K562 (cell line): ENCODE results near the gene ST14. TPM values are rescaled to one million over a fixed set of nuclear protein-coding genes. Genes with fewer than 3 reads are reported as not detected.

Source experiments
- ATAC-seq: fragments of 200-7000 bp; cut with Tn5 transposase; 3 replicates; pipeline ENCODE4 v1.9.1; 2020; ENCODE audit warnings: moderate library complexity
- BruUV-seq: library from RNA; stranded (reverse); fragments of 400-500 nt; replicated peaks from 2 replicates; lab custom pipeline; 2021; lab: Mats Ljungman, UMichigan
- CTCF ChIA-PET: fragments of 300-600 bp; formaldehyde crosslinking; extraction: SDS; loops from one replicate; lab custom pipeline; 2021; ENCODE audit warnings: low intra/inter-chr PET ratio; lab: Yijun Ruan, JAX
- POLR2A ChIA-PET: fragments of 300-600, 350-650 bp; sonication (Branson Sonifier 250); formaldehyde crosslinking; extraction: SDS; loops from one replicate; lab custom pipeline; 2021; ENCODE audit warnings: antibody characterized with exemption, inconsistent platforms; lab: Yijun Ruan, JAX
- DNase-seq, 4 experiments: peaks; one replicate each; pipeline versions ENCODE4 v3.0.0 to v3.0.0-alpha.2; 2011 to 2018; ENCODE audit warnings: low spot score in 3 of 4, mixed read lengths in 3 of 4; ENCODE audit errors: extremely low read depth in 1 of 4
- FAIRE-seq: peaks from 2 replicates; lab custom pipeline; 2011; peaks lifted over from hg19 to GRCh38; lab: Jason Lieb, UNC
- H2AFZ ChIP-seq: 2 replicates; pipeline ENCODE4 v1.6.0; 2011; ENCODE audit warnings: low read depth, low read length, control low read depth, inconsistent platforms
- H3K27ac ChIP-seq: fragments of 200-600 bp; 3 replicates; pipeline ENCODE4 v1.8.0; 2011; ENCODE audit warnings: low read depth, mild to moderate bottlenecking, control low read depth, inconsistent platforms, low read length, moderate library complexity, mixed read lengths; ENCODE audit errors: extremely low read depth
- H3K27me3 ChIP-seq, 2 experiments: fragments of 300-600 bp in 1 of 2; 2 replicates in 1 of 2; 3 replicates in 1 of 2; pipeline versions ENCODE4 v1.6.0 to v1.8.0; 2011; ENCODE audit warnings: inconsistent platforms in 2 of 2, low read length in 2 of 2, mild to moderate bottlenecking in 1 of 2, mixed read lengths in 1 of 2, moderate library complexity in 1 of 2; ENCODE audit not compliant: control insufficient read depth in 2 of 2, insufficient read depth in 2 of 2
- H3K36me3 ChIP-seq: fragments of 300-600 bp; 3 replicates; pipeline ENCODE4 v1.8.0; 2011; ENCODE audit warnings: mild to moderate bottlenecking, low read length, inconsistent platforms; ENCODE audit not compliant: control insufficient read depth, insufficient read depth
- H3K4me1 ChIP-seq, 2 experiments: fragments of 200-600 bp in 1 of 2; replicated peaks in 1 of 2; 2 replicates in 1 of 2; 3 replicates in 1 of 2; pipeline versions ENCODE4 v1.5.1 to v1.8.0; 2011; ENCODE audit warnings: inconsistent platforms in 2 of 2, low read length in 2 of 2, mild to moderate bottlenecking in 1 of 2, mixed read lengths in 1 of 2, moderate library complexity in 1 of 2; ENCODE audit not compliant: control insufficient read depth in 2 of 2, insufficient read depth in 2 of 2
- H3K4me2 ChIP-seq: 2 replicates; pipeline ENCODE4 v1.6.1; 2011; ENCODE audit warnings: low read length, control low read depth, inconsistent platforms, mixed read lengths; ENCODE audit not compliant: insufficient read depth
- H3K4me3 ChIP-seq: fragments of 200-600 bp; sonication (generic), shearing (Covaris generic); 2 replicates; pipeline ENCODE4 v1.5.1; 2016; ENCODE audit warnings: control low read depth, inconsistent platforms
- H3K79me2 ChIP-seq: fragments of 200-600 bp; 3 replicates; pipeline ENCODE4 v1.8.0; 2011; ENCODE audit warnings: low read length, inconsistent platforms; ENCODE audit not compliant: control insufficient read depth, insufficient read depth
- H3K9ac ChIP-seq, 2 experiments: 2 replicates each; pipeline versions ENCODE4 v1.6.0 to v1.6.1; 2011; ENCODE audit warnings: low read depth in 2 of 2, low read length in 2 of 2, control low read depth in 1 of 2, inconsistent platforms in 1 of 2, mild to moderate bottlenecking in 1 of 2, mixed read lengths in 1 of 2; ENCODE audit not compliant: insufficient read depth in 1 of 2
- H3K9me1 ChIP-seq: one replicate; pipeline ENCODE4 v1.6.0; 2011; ENCODE audit warnings: inconsistent platforms, mild to moderate bottlenecking, low read length, moderate library complexity; ENCODE audit not compliant: control insufficient read depth, insufficient read depth
- H3K9me3 ChIP-seq: replicated peaks from 2 replicates; pipeline ENCODE4 v1.5.1; 2011; ENCODE audit warnings: low read depth, low read length, inconsistent platforms; ENCODE audit not compliant: control insufficient read depth, insufficient read depth
- H4K20me1 ChIP-seq: replicated peaks from 2 replicates; pipeline ENCODE4 v1.6.1; 2011; ENCODE audit warnings: low read length, inconsistent platforms, mixed read lengths; ENCODE audit not compliant: control insufficient read depth, insufficient read depth
- BCL6 ChIP-seq: fragments of 250-450 bp; sonication (Bioruptor Pico); IDR thresholded peaks from 2 replicates; pipeline ENCODE4 v1.4.0; 2020
- CBFA2T2 ChIP-seq: fragments of 450-650 bp; conservative IDR thresholded peaks from 2 replicates; pipeline ENCODE4 v1.6.1; 2017; ENCODE audit warnings: mild to moderate bottlenecking
- DACH1 ChIP-seq: fragments of 450-650 bp; IDR thresholded peaks from 2 replicates; pipeline ENCODE4 v1.6.1; 2018; ENCODE audit not compliant: partially characterized antibody
- ETV1 ChIP-seq: fragments of 450-650 bp; conservative IDR thresholded peaks from 2 replicates; pipeline ENCODE4 v1.6.1; 2016; ENCODE audit warnings: missing genetic modification characterization, control low read depth, low read depth, missing compliant biosample characterization
- JUND ChIP-seq, 2 experiments: IDR thresholded peaks; 2 replicates in 1 of 2; 3 replicates in 1 of 2; pipeline ENCODE4 v1.6.1; 2011; ENCODE audit warnings: borderline replicate concordance in 2 of 2, low read depth in 2 of 2, low read length in 2 of 2, improper control_type of control experiment in 1 of 2, missing biosample characterization in 1 of 2, missing genetic modification characterization in 1 of 2, missing genetic modification reagents in 1 of 2
- KAT2B ChIP-seq: IDR thresholded peaks from one replicate; pipeline ENCODE4 v1.6.1; 2012; ENCODE audit warnings: low read depth, mild to moderate bottlenecking, control low read depth, inconsistent platforms, low read length, moderate library complexity
- MXI1 ChIP-seq: IDR thresholded peaks from 2 replicates; pipeline ENCODE4 v1.6.1; 2011; ENCODE audit warnings: low read depth, mild to moderate bottlenecking, improper control_type of control experiment, low read length
- NCOA4 ChIP-seq: fragments of 450-650 bp; IDR thresholded peaks from 2 replicates; pipeline ENCODE4 v1.6.1; 2018; ENCODE audit warnings: mild to moderate bottlenecking; ENCODE audit not compliant: partially characterized antibody
- PHB2 ChIP-seq: fragments of 450-650 bp; IDR thresholded peaks from 2 replicates; pipeline ENCODE4 v1.6.1; 2017; ENCODE audit warnings: low read depth
- PHF21A ChIP-seq: fragments of 450-650 bp; IDR thresholded peaks from 2 replicates; pipeline ENCODE4 v1.6.1; 2017; ENCODE audit warnings: low read depth, borderline replicate concordance
- RBFOX2 ChIP-seq: fragments of 200-400 bp; formaldehyde crosslinking; IDR thresholded peaks from 2 replicates; pipeline ENCODE4 v1.6.1; 2017; ENCODE audit warnings: low read depth, mild to moderate bottlenecking, low read length, moderate library complexity
- SMAD2 ChIP-seq: fragments of 150-350 bp; IDR thresholded peaks from 2 replicates; pipeline ENCODE4 v1.6.1; 2014; ENCODE audit warnings: low read depth, mild to moderate bottlenecking, low read length
- ZKSCAN1 ChIP-seq: fragments of 150-350 bp; IDR thresholded peaks from 2 replicates; pipeline ENCODE4 v1.6.1; 2016; ENCODE audit warnings: low read depth, low read length
- ZNF253 ChIP-seq: fragments of 250-450 bp; sonication (Bioruptor Pico); conservative IDR thresholded peaks from 2 replicates; pipeline ENCODE4 v1.6.1; 2021; ENCODE audit warnings: mild to moderate bottlenecking
- ZNF668 ChIP-seq: fragments of 250-450 bp; sonication (Bioruptor Pico); IDR thresholded peaks from 2 replicates; pipeline ENCODE4 v1.8.0; 2022; ENCODE audit warnings: mild to moderate bottlenecking, inconsistent platforms
- ZNF766 ChIP-seq: fragments of 200-800 bp; sonication (Bioruptor generic); conservative IDR thresholded peaks from 2 replicates; pipeline ENCODE4 v1.6.1; 2016; ENCODE audit warnings: missing genetic modification characterization, missing compliant biosample characterization
- WGBS: fragments of 100-300 bp; shearing (Covaris generic); methylation state at CpG from one replicate; pipeline ENCODE4 v1.1.6; 2016; ENCODE audit warnings: low coverage, mixed read lengths; ENCODE audit not compliant: insufficient coverage; ENCODE audit errors: missing lambda C conversion rate; 5-methylcytosine and 5-hydroxymethylcytosine counted together
- in situ Hi-C: fragments of 300-500 bp; cut with MboI; formaldehyde crosslinking; loops from 4 replicates; pipeline ENCODE4 v1.15.0; 2018; ENCODE audit warnings: inconsistent platforms, mixed read lengths
- intact Hi-C: fragments of 100-400 bp; cut with micrococcal nuclease; formaldehyde crosslinking; loops from 2 replicates; pipeline ENCODE4 v1.14.2; 2022
- polyA plus RNA-seq, 8 experiments: library from polyadenylated mRNA; depleted of rRNA in 4 of 8; stranded (reverse) in 5 of 8; unstranded in 3 of 8; fragments of >200 nt; fragmentation: Nextera tagmentation in 2 of 8; fragmentation: Illumina TruSeq in 1 of 8; extraction: Ambion mirVana in 2 of 8; extraction: Trizol in 1 of 8; gene quantifications; 2 replicates each; pipeline versions ENCODE4 v1.2.1 to v1.2.3, GENCODE V29; 2011 to 2014; ENCODE audit warnings: inconsistent platforms in 1 of 8, missing spikeins in 1 of 8
- total RNA-seq, 7 experiments: library from RNA; depleted of rRNA in 6 of 7; stranded (reverse); fragments of >200 nt in 6 of 7; fragmentation: Illumina TruSeq in 2 of 7; extraction: Trizol in 2 of 7; gene quantifications; 2 replicates each; pipeline versions ENCODE4 v1.2.1 to v1.2.3, GENCODE V29; 2011 to 2021; ENCODE audit warnings: low replicate concordance in 1 of 7
- TF ChIP-seq, protein P1 (sequence below): sonication (generic); formaldehyde crosslinking; IDR thresholded peaks from 2 replicates; pipeline ENCODE4 v1.8.1; 2023; ENCODE audit warnings: mild to moderate bottlenecking, missing genetic modification reagents, moderate library complexity
- TF ChIP-seq, protein P2 (sequence below): fragments of 250-450 bp; sonication (Bioruptor Pico); IDR thresholded peaks from 2 replicates; pipeline ENCODE4 v1.4.0; 2020; ENCODE audit warnings: mild to moderate bottlenecking, moderate library complexity, borderline replicate concordance

ST14 gene
- total and polyA plus RNA-seq, 9 of the 15 experiments (the other 6 are each of a cell fraction or from before 2014, with no cell fraction given), result 0.08 to 0.20 TPM; not detected in 7

GRCh38 chr11:130161441-130162145 lies 2.0 kb downstream of the ST14 start:
- WGBS, result 7% methylated on average over 11 of the region's 11 CpGs
- no peak for FAIRE-seq

More at GRCh38 chr11:130161441-130162145, 2.0 kb downstream of the ST14 start:
- H3K27me3 ChIP-seq, result peaks cover 54 to 70% of the 10 kb centered on the region in 2 experiments
- no peak overlapping the region for H2AFZ ChIP-seq
- ChIA-PET POLR2A (interaction anchor here (0.6 to 1.2 kb wide), 2 partner anchors 9 to 27 kb away, joined by 5 to 6 read pairs; no protein-coding TSS in a partner anchor), CTCF (no interaction called here)
- intact Hi-C loops, result no loop called here
- no TSS peak for BruUV-seq
- DNase-seq, result no peak
- no peaks in the 10 kb centered on the region for H3K36me3 ChIP-seq
- no peaks in the 10 kb centered on the region for H3K9me1 ChIP-seq
- H3K4me2 ChIP-seq, result no peak overlapping the region
- H3K9me3 ChIP-seq, result no peaks in the 10 kb centered on the region
- TF ChIP-seq KAT2B (no peak), DACH1 (no peak), MXI1 (no peak), ZNF766 (no peak), CBFA2T2 (no peak), ZNF253 (CRISPR knock-in tag) (no peak), ETV1 (no peak), NCOA4 (no peak), PHB2 (no peak), PHF21A (no peak), ZNF668 (no peak), BCL6 (no peak), ZKSCAN1 (no peak), JUND (IDR thresholded peaks at IDR 0.05; ENCODE audit: borderline replicate concordance, low read depth, low read length) (no peak), JUND (tag; IDR thresholded peaks at IDR 0.05; ENCODE audit: borderline replicate concordance, low read depth, low read length) (no peak), SMAD2 (no peak), RBFOX2 (no peak)
- TF ChIP-seq, protein P1, sequence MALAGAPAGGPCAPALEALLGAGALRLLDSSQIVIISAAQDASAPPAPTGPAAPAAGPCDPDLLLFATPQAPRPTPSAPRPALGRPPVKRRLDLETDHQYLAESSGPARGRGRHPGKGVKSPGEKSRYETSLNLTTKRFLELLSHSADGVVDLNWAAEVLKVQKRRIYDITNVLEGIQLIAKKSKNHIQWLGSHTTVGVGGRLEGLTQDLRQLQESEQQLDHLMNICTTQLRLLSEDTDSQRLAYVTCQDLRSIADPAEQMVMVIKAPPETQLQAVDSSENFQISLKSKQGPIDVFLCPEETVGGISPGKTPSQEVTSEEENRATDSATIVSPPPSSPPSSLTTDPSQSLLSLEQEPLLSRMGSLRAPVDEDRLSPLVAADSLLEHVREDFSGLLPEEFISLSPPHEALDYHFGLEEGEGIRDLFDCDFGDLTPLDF, result no peak
- TF ChIP-seq, protein P2, sequence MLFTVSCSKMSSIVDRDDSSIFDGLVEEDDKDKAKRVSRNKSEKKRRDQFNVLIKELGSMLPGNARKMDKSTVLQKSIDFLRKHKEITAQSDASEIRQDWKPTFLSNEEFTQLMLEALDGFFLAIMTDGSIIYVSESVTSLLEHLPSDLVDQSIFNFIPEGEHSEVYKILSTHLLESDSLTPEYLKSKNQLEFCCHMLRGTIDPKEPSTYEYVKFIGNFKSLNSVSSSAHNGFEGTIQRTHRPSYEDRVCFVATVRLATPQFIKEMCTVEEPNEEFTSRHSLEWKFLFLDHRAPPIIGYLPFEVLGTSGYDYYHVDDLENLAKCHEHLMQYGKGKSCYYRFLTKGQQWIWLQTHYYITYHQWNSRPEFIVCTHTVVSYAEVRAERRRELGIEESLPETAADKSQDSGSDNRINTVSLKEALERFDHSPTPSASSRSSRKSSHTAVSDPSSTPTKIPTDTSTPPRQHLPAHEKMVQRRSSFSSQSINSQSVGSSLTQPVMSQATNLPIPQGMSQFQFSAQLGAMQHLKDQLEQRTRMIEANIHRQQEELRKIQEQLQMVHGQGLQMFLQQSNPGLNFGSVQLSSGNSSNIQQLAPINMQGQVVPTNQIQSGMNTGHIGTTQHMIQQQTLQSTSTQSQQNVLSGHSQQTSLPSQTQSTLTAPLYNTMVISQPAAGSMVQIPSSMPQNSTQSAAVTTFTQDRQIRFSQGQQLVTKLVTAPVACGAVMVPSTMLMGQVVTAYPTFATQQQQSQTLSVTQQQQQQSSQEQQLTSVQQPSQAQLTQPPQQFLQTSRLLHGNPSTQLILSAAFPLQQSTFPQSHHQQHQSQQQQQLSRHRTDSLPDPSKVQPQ (CRISPR knock-in tag), result no peak
- TF ChIP-seq, all 486 proteins: peak for 0
- H3K79me2 ChIP-seq, result no peaks in the 10 kb centered on the region
- in situ Hi-C loops, result no loop called here
- no peak overlapping the region for H3K27ac ChIP-seq
- peaks cover 9 to 12% of the 10 kb centered on the region in 2 experiments; a peak in 2 of 5 replicates for H3K4me1 ChIP-seq
- H3K4me3 ChIP-seq, result no peak overlapping the region
- no peak for ATAC-seq
- peaks cover 3% of the 10 kb centered on the region; the same call in 1 of the 2 replicates for H4K20me1 ChIP-seq
- H3K9ac ChIP-seq, result no peak overlapping the region
